ENCODE data around the gene SLC27A4. TPM values are rescaled to one million over a fixed set of nuclear protein-coding genes. Genes with fewer than 3 reads are reported as not detected.

Gene SLC27A4
- total RNA-seq, 2 experiments from 2014 or later = 13.6 to 13.9 TPM

DNA sequence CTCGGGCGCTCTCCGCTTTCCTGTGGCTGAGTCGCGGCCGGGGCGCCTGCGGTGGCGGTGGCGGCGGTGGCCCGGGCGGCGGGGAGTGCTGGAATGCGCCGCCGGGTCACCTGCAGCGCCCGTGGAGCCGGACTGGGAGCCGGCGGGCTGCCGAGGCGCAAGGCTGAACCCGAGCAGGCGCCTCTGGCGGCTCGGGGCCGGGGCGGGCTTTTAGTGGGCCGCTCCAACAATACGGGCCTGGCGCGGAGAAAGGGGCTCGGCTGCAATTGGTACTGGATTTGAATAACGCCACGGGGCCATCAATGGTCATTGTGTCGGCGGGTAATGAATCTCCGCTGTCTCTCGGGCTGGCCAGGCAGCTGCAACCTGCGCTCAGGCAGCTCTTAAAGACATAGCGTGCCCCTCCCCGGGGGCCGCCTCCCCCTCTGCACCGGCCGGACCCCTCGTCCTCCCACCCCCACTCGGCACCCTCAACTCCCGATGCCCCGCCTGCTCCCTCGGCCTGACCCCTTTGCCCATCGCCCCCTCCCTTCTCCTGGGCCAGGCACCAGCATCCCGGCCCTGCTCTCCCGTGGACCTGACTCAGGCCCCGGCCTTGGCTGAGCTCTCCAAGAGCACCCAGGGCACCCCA lies 52.9 kb downstream of the SLC27A4 start:
- no peak for DNase-seq
- H3K36me3 Mint-ChIP-seq = no peaks in the 10 kb centered on the region
- no peak overlapping the region for H3K4me3 Mint-ChIP-seq
- no peak overlapping the region for H3K27ac Mint-ChIP-seq
- POLR2A ChIA-PET = no interaction called here
- no peak for ATAC-seq (ENCODE audit: low read depth)
- no peaks in the 10 kb centered on the region for H3K9me3 Mint-ChIP-seq
- peaks cover 19% of the 10 kb centered on the region for H3K27me3 Mint-ChIP-seq
- H3K4me1 Mint-ChIP-seq = peaks cover 3% of the 10 kb centered on the region

- Mint-ChIP-seq H3K27ac (no peak overlapping the region), H3K36me3 (no peaks in the 10 kb centered on the region), H3K27me3 (peaks cover 19% of the 10 kb centered on the region), H3K4me1 (peaks cover 3% of the 10 kb centered on the region), H3K4me3 (no peak overlapping the region), H3K9me3 (no peaks in the 10 kb centered on the region)
- ATAC-seq (ENCODE audit: low read depth) = no peak
- DNase-seq = no peak
- POLR2A ChIA-PET = no interaction called here
These were observed 53.6 kb downstream of the SLC27A4 start for GRCh38 chr9:128393970-128394369.

- no peaks in the 10 kb centered on the region for H3K9me3 Mint-ChIP-seq
- H3K27ac Mint-ChIP-seq = no peak overlapping the region
- ATAC-seq (ENCODE audit: low read depth) (no peak), DNase-seq (no peak)
- H3K4me3 Mint-ChIP-seq = no peak overlapping the region
- H3K27me3 Mint-ChIP-seq = peaks cover 21% of the 10 kb centered on the region
- peaks cover 3% of the 10 kb centered on the region for H3K4me1 Mint-ChIP-seq
- H3K36me3 Mint-ChIP-seq = no peaks in the 10 kb centered on the region
- POLR2A ChIA-PET = no interaction called here
These were observed 54.2 kb downstream of the SLC27A4 start for GRCh38 chr9:128394379-128395168.

DNA sequence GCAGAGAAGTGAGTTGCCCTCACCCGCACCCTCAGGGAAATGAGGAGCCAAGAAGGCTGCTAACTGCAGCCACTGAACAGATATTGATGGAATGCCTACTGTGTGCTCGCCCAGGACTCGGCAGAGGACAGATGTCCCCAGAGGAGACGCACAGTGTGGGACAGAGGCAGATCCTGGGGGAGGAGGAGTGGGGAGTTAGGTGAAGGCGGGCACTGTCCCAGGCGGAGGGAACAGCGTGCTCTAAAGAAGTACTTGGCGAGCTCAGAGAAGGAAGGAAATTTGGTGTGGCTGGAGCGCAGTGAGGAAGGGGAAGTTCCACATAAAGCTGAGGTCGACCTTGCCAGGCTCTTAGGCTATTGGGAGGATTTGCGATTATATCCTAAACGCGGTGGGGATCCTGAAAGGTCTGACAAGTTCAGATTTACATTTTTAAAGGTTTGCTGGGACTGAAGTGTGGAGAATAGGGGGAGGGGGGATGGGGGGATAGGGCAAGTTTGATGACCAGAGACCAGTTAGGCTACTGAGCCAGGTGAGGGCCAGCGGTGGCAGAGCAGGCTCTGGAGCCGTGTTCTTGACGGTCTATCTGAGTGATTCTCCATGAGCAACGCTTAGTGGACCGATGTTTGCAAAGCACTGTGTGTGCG lies 56.8 kb downstream of the SLC27A4 start:
- POLR2A ChIA-PET = interaction anchor here (0.7 to 1.3 kb wide), 3 partner anchors 13 to 492 kb away, joined by 3 to 4 read pairs (median 4); no protein-coding TSS in a partner anchor
- H3K4me3 Mint-ChIP-seq = no peak overlapping the region
- peaks cover 3% of the 10 kb centered on the region for H3K4me1 Mint-ChIP-seq
- DNase-seq (no peak), ATAC-seq (ENCODE audit: low read depth) (no peak)
- H3K27ac Mint-ChIP-seq = no peak overlapping the region
- no peaks in the 10 kb centered on the region for H3K9me3 Mint-ChIP-seq
- H3K27me3 Mint-ChIP-seq = peaks cover 28% of the 10 kb centered on the region
- no peaks in the 10 kb centered on the region for H3K36me3 Mint-ChIP-seq

GRCh38 chr9:128397831-128398230 lies 57.5 kb downstream of the SLC27A4 start:
- Mint-ChIP-seq H3K36me3 (no peaks in the 10 kb centered on the region), H3K9me3 (no peaks in the 10 kb centered on the region), H3K4me3 (no peak overlapping the region), H3K27ac (no peak overlapping the region), H3K27me3 (peaks cover 29% of the 10 kb centered on the region), H3K4me1 (peaks cover 3% of the 10 kb centered on the region)
- ATAC-seq (ENCODE audit: low read depth) = no peak
- POLR2A ChIA-PET = no interaction called here
- no peak for DNase-seq

DNA sequence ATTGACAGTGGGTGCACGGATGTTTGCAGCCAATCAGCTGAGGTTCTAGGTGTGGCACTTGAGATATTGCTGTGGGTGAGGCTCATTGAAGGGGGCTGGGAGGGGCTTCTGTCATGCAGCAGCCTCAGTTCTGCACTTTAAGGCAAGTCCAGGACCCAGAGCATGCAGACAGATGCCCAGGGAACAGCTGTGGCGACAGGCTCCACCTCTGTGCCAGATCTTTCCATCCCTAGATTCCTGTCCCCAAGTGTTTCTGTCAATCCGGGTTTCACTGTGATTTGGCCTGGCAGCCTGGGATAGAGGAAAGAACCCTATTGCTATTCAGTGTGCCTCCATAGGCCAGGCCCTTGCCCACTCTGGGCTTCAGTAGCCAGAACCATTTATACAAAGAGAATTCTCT lies 59.5 kb downstream of the SLC27A4 start:
- no peak overlapping the region for H3K4me3 Mint-ChIP-seq
- no peak for DNase-seq
- H3K36me3 Mint-ChIP-seq = no peaks in the 10 kb centered on the region
- peaks cover 3% of the 10 kb centered on the region for H3K4me1 Mint-ChIP-seq
- POLR2A ChIA-PET = interaction anchor here (1.4 kb wide), 1 partner anchor 29 kb away, joined by 3 read pairs; the partner anchor contains the start of gene URM1
- ATAC-seq (ENCODE audit: low read depth) = no peak
- peaks cover 29% of the 10 kb centered on the region for H3K27me3 Mint-ChIP-seq
- no peak overlapping the region for H3K27ac Mint-ChIP-seq
- no peaks in the 10 kb centered on the region for H3K9me3 Mint-ChIP-seq

- POLR2A ChIA-PET = no interaction called here
- DNase-seq (no peak), ATAC-seq (ENCODE audit: low read depth) (no peak)
- Mint-ChIP-seq H3K27ac (no peak overlapping the region), H3K36me3 (no peaks in the 10 kb centered on the region), H3K27me3 (peaks cover 23% of the 10 kb centered on the region), H3K9me3 (no peaks in the 10 kb centered on the region), H3K4me1 (no peaks in the 10 kb centered on the region), H3K4me3 (no peak overlapping the region)
These were observed 64.2 kb downstream of the SLC27A4 start for GRCh38 chr9:128404560-128404959.

DNA sequence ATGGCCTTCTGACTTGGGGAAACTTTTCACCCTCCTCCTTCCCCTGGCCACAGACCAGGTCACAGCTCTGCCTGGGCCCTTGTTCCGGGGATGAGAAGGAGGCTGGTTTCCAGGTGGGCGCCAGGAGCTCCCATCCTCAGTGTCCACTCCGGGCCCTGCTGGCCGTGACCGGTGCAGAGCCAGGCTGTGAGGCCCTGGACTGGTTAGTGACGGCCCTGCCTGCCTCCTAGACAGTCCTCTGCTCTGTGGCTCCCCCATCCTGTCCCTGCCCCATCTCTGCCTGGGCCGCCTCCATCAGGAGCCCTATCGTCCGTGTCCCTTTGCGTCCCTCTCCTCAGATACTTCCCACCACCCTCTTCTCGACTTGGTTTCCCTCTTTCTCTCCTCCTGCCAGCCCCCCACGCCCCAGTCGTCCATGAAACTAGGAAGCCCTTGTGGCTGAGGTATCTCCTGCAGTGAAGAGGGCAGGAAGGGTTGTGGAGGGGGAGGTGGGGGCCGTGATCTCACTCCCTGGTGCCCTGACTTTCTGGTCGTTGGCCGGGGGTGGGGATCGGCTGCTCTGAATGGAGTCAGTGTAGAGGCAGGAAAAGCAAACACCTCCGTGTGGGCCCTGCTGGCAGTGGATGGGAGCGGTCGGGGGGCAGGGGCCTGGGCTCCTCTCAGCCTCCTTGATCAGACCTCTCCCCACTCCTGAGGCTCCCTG lies 64.9 kb downstream of the SLC27A4 start:
- H3K36me3 Mint-ChIP-seq = no peaks in the 10 kb centered on the region
- H3K4me3 Mint-ChIP-seq = no peak overlapping the region
- no peaks in the 10 kb centered on the region for H3K4me1 Mint-ChIP-seq
- ATAC-seq (ENCODE audit: low read depth) = no peak
- POLR2A ChIA-PET = no interaction called here
- no peaks in the 10 kb centered on the region for H3K9me3 Mint-ChIP-seq
- DNase-seq = no peak
- no peak overlapping the region for H3K27ac Mint-ChIP-seq
- peaks cover 27% of the 10 kb centered on the region for H3K27me3 Mint-ChIP-seq

GRCh38 chr9:128405780-128406171 lies 65.4 kb downstream of the SLC27A4 start:
- Mint-ChIP-seq H3K36me3 (no peaks in the 10 kb centered on the region), H3K27ac (no peak overlapping the region), H3K4me1 (no peaks in the 10 kb centered on the region), H3K9me3 (no peaks in the 10 kb centered on the region), H3K27me3 (peaks cover 31% of the 10 kb centered on the region), H3K4me3 (no peak overlapping the region)
- no peak for DNase-seq
- POLR2A ChIA-PET = no interaction called here
- ATAC-seq (ENCODE audit: low read depth) = no peak

DNA sequence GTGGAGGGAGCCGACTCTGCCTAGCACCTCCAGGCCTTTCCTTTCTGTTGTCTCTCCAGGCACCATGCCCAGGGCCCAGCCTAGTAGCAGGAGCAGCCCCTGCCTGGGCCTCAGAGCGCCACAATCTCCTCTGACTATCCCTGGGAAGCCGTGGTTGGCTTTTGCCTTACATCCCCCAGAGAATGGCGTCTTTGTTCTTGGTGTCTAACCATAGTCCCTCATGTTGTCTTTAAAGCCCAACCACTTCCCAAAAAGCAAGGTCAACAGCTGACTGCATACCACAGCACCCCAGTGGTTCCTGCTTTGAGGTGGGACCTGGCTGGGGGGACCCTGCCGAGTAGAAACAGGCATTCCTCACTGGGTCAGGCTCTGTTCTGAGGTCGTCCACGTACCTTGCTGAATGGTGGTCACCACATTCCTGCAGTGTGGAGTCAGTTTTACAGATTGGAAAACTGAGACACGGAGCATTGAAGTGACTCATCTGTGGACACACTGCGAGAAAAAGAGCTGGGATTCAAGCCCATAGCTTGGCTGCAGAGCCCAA lies 66.6 kb downstream of the SLC27A4 start:
- no peak overlapping the region for H3K4me3 Mint-ChIP-seq
- no peaks in the 10 kb centered on the region for H3K4me1 Mint-ChIP-seq
- H3K9me3 Mint-ChIP-seq = no peaks in the 10 kb centered on the region
- H3K27ac Mint-ChIP-seq = no peak overlapping the region
- peaks cover 37% of the 10 kb centered on the region for H3K27me3 Mint-ChIP-seq
- H3K36me3 Mint-ChIP-seq = no peaks in the 10 kb centered on the region
- POLR2A ChIA-PET = no interaction called here
- no peak for ATAC-seq (ENCODE audit: low read depth)
- DNase-seq = no peak

- no peak for ATAC-seq (ENCODE audit: low read depth)
- H3K36me3 Mint-ChIP-seq = no peaks in the 10 kb centered on the region
- H3K27ac Mint-ChIP-seq = no peak overlapping the region
- no peaks in the 10 kb centered on the region for H3K9me3 Mint-ChIP-seq
- H3K4me3 Mint-ChIP-seq = no peak overlapping the region
- POLR2A ChIA-PET = no interaction called here
- peaks cover 1% of the 10 kb centered on the region for H3K4me1 Mint-ChIP-seq
- peaks cover 42% of the 10 kb centered on the region for H3K27me3 Mint-ChIP-seq
- no peak for DNase-seq
These were observed 68.7 kb downstream of the SLC27A4 start for GRCh38 chr9:128408963-128409431.

- ATAC-seq (ENCODE audit: low read depth) = no peak
- Mint-ChIP-seq H3K27me3 (peaks cover 42% of the 10 kb centered on the region), H3K36me3 (no peaks in the 10 kb centered on the region), H3K9me3 (no peaks in the 10 kb centered on the region), H3K4me1 (peaks cover 1% of the 10 kb centered on the region), H3K4me3 (no peak overlapping the region), H3K27ac (no peak overlapping the region)
- DNase-seq = no peak
- POLR2A ChIA-PET = no interaction called here
These were observed 69.1 kb downstream of the SLC27A4 start for GRCh38 chr9:128409450-128409849.

DNA sequence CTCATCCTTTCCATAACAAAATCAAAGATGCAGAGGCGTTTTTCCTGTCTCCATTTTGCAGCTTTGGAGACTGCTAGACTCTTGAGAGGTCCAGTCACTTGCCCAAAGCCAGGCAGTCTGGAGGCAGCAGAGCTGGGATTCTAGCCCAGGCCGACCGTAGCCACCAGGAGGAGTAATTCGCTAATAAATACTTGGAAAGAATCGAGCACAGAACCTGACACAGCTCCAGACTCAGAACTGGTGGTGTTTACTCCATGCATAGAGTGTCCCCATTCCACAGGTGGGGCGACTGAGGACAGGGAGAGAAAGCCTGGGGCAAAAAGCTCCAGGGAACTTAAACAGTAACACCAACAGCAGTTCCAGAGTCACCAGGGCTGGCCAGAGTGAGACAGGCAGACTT lies 69.7 kb downstream of the SLC27A4 start:
- Mint-ChIP-seq H3K36me3 (no peaks in the 10 kb centered on the region), H3K9me3 (no peaks in the 10 kb centered on the region), H3K27ac (no peak overlapping the region), H3K4me1 (peaks cover 1% of the 10 kb centered on the region), H3K27me3 (peaks cover 44% of the 10 kb centered on the region), H3K4me3 (no peak overlapping the region)
- no peak for DNase-seq
- POLR2A ChIA-PET = no interaction called here
- no peak for ATAC-seq (ENCODE audit: low read depth)
